Erythroblast (primary cell): ENCODE data around the gene PHF21B.

ENCODE experiments used
- GATA1 ChIP-seq: IDR thresholded peaks from 2 replicates; pipeline ENCODE4 v1.6.1; 2011; ENCODE audit warnings: low read depth, mild to moderate bottlenecking, control low read depth, low read length, moderate library complexity
- POLR2A ChIP-seq: IDR thresholded peaks from 2 replicates; pipeline ENCODE4 v1.6.1; 2011; ENCODE audit warnings: mild to moderate bottlenecking, low read length

DNA sequence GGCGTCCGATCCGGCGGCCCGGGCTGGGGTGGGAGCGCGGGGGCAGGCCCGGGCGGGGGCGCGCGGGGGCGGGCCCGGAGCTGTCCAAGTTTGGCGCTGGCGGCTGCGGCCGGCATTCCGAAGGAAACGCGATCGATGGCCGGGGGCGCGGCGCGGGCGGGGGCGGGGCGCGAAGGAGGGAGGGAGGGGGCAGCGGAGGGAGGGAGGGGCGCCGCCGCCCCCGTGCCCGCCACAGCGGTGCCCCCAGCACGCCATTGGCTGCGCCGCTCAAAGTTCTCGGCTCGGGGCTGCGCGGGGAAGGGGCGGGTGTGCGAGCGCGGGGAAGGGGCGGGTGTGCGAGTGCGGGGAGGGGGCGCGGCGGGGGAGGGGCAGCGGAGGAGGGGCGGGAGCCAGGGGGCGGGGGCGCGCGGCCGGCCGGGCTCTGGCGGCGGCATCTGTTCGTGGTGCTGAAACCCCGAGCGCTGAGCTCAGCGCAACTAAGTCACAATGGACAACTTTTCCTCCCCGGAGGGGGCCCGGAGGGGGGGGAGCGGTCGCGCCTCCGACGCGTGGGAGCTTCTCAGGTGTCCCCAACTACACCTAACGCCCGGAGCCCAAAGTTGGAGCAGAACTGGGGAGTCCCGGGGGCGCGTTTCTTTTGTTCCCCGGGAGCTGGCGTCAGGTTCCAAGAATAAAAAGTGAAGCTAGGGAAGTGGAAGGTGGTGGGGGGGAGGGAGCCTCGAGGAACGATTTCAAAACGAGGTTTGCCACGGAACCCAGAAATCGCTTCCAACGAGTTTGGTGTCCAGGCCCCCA, 2.2 kb downstream of the PHF21B start:
- no peak for TF ChIP-seq POLR2A
- TF ChIP-seq GATA1: no peak
